OCI-LY1 (cell line): Measurements from ENCODE around the gene AADAT.
"Not testable (repeated sequence)": the region's sequence is repeated elsewhere in the genome, so short reads cannot be mapped to it uniquely, and the experiment has no call there.

Experiments
- H2AFZ ChIP-seq: fragments of 200-600 bp; sonication (generic), shearing (Covaris generic); 2 replicates; pipeline ENCODE4 v1.6.0; 2014; ENCODE audit warnings: antibody characterized with exemption, mild to moderate bottlenecking, low read length
- H3F3A ChIP-seq: fragments of 200-600 bp; sonication (generic), shearing (Covaris generic); 2 replicates; pipeline ENCODE4 v1.6.0; 2014; ENCODE audit warnings: mild to moderate bottlenecking, antibody characterized with exemption, low read length, moderate library complexity; ENCODE audit not compliant: insufficient read depth
- H3K27ac ChIP-seq: fragments of 200-600 bp; sonication (generic); 2 replicates; pipeline ENCODE4 v1.5.1; 2014; ENCODE audit warnings: low read length, mixed run types, mild to moderate bottlenecking, low read depth; ENCODE audit not compliant: poor library complexity, severe bottlenecking
- H3K27me3 ChIP-seq: fragments of 200-600 bp; sonication (generic); 2 replicates; pipeline ENCODE4 v1.6.0; 2014; ENCODE audit warnings: antibody characterized with exemption, mild to moderate bottlenecking, low read length, moderate library complexity; ENCODE audit not compliant: insufficient read depth
- H3K36me3 ChIP-seq: fragments of 200-600 bp; sonication (generic); 2 replicates; pipeline ENCODE4 v1.6.1; 2014; ENCODE audit warnings: mild to moderate bottlenecking, antibody characterized with exemption, low read length, moderate library complexity, mixed read lengths; ENCODE audit not compliant: insufficient read depth
- H3K4me1 ChIP-seq: fragments of 200-600 bp; sonication (generic); 2 replicates; pipeline ENCODE4 v1.5.1; 2014; ENCODE audit warnings: mild to moderate bottlenecking, low read length, moderate library complexity; ENCODE audit not compliant: insufficient read depth, severe bottlenecking
- H3K4me2 ChIP-seq: fragments of 200-600 bp; sonication (generic), shearing (Covaris generic); 2 replicates; pipeline ENCODE4 v1.6.1; 2014; ENCODE audit warnings: low read length
- H3K4me3 ChIP-seq: fragments of 200-600 bp; sonication (generic); 2 replicates; pipeline ENCODE4 v1.5.1; 2014; ENCODE audit warnings: low read length, low read depth, mild to moderate bottlenecking, mixed read lengths; ENCODE audit not compliant: poor library complexity, severe bottlenecking
- H3K79me2 ChIP-seq: fragments of 200-600 bp; shearing (Covaris generic); 2 replicates; pipeline ENCODE4 v1.6.1; 2016; ENCODE audit warnings: mixed run types, low read length, mixed read lengths; ENCODE audit not compliant: insufficient read depth
- H3K9ac ChIP-seq: fragments of 200-600 bp; sonication (generic), shearing (Covaris generic); 2 replicates; pipeline ENCODE4 v1.6.1; 2014; ENCODE audit warnings: mild to moderate bottlenecking, low read length, mixed read lengths
- H3K9me2 ChIP-seq: fragments of 200-600 bp; sonication (generic), shearing (Covaris generic); 2 replicates; pipeline ENCODE4 v1.6.1; 2014; ENCODE audit warnings: low read depth, mild to moderate bottlenecking, low read length, mixed read lengths
- H3K9me3 ChIP-seq: fragments of 200-600 bp; shearing (Covaris generic); 2 replicates; pipeline ENCODE4 v1.6.1; 2014; ENCODE audit warnings: low read length, mixed read lengths
- H4K20me1 ChIP-seq: fragments of 200-600 bp; sonication (generic), shearing (Covaris generic); 2 replicates; pipeline ENCODE4 v1.6.0; 2016; ENCODE audit warnings: mild to moderate bottlenecking, low read length; ENCODE audit not compliant: insufficient read depth
- EZH2 ChIP-seq: fragments of 200-600 bp; sonication (generic), shearing (Covaris generic); IDR thresholded peaks from 2 replicates; pipeline ENCODE4 v1.8.0; 2017; ENCODE audit warnings: borderline replicate concordance, mixed run types, mild to moderate bottlenecking, antibody characterized with exemption, low read length, moderate library complexity, mixed read lengths
- TF ChIP-seq, protein P1 (sequence below): fragments of 200-600 bp; sonication (generic), shearing (Covaris generic); IDR thresholded peaks from 2 replicates; pipeline ENCODE4 v1.5.1; 2017; ENCODE audit warnings: mild to moderate bottlenecking, antibody characterized with exemption, low read length, moderate library complexity, mixed read lengths

Gene AADAT

DNA sequence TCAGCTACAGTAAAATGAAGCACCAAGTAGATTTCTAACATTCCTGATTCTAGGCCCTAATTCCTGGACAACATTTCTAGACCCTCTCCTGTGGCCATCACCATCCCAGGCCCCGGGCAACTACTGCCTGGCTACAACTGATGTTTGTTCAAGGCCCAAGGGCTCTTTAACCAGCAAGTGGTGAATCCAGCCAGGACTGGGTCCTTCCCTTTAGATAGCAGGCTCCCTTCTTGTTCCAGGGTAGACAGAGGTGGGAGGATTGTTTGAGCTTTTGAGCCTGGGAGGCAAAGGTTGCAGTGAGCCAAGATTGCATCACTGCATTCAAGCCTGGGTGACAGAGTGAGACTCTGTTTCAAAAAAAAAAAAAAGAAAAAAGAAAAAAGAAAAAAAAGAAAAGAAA is 12.7 kb upstream of the AADAT start:
- Histone ChIP-seq H3K9me3 (no peaks in the 10 kb centered on the region), H3F3A (no peaks in the 10 kb centered on the region), H3K27me3 (no peaks in the 10 kb centered on the region), H3K79me2 (no peaks in the 10 kb centered on the region), H3K36me3 (no peaks in the 10 kb centered on the region), H2AFZ (no peak overlapping the region), H4K20me1 (no peaks in the 10 kb centered on the region), H3K9ac (no peak overlapping the region), H3K4me1 (no peaks in the 10 kb centered on the region), H3K9me2 (no peaks in the 10 kb centered on the region), H3K27ac (no peak overlapping the region), H3K4me2 (no peak overlapping the region), H3K4me3 (no peak overlapping the region)
- TF ChIP-seq EZH2 = no peak
- TF ChIP-seq, protein P1, sequence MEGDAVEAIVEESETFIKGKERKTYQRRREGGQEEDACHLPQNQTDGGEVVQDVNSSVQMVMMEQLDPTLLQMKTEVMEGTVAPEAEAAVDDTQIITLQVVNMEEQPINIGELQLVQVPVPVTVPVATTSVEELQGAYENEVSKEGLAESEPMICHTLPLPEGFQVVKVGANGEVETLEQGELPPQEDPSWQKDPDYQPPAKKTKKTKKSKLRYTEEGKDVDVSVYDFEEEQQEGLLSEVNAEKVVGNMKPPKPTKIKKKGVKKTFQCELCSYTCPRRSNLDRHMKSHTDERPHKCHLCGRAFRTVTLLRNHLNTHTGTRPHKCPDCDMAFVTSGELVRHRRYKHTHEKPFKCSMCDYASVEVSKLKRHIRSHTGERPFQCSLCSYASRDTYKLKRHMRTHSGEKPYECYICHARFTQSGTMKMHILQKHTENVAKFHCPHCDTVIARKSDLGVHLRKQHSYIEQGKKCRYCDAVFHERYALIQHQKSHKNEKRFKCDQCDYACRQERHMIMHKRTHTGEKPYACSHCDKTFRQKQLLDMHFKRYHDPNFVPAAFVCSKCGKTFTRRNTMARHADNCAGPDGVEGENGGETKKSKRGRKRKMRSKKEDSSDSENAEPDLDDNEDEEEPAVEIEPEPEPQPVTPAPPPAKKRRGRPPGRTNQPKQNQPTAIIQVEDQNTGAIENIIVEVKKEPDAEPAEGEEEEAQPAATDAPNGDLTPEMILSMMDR = no peak

DNA sequence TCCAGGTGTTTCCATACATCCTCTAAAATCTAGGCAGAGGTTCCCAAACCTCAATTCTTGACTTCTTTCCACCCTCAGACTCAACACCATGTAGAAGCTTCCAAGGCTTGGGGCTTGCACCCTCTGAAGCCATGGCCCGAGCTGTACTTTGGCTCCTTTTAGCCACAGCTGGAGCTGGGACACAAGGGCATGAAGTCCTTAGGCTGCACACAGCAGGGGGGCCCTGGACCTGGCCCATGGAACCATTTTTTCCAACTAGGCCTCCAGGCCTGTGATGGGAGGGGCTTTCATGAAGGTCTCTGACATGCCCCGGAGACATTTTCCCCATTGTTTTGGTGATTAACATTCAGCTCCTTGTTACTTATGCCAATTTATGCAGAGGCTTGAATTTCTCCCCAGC is 8.4 kb upstream of the AADAT start:
- not testable (repeated sequence) for H3F3A ChIP-seq, H3K4me1 ChIP-seq, H3K4me2 ChIP-seq, H3K9me3 ChIP-seq, H3K36me3 ChIP-seq, H3K9me2 ChIP-seq, H3K27me3 ChIP-seq, H3K27ac ChIP-seq, H3K79me2 ChIP-seq, H3K4me3 ChIP-seq, H4K20me1 ChIP-seq, H2AFZ ChIP-seq, H3K9ac ChIP-seq

DNA sequence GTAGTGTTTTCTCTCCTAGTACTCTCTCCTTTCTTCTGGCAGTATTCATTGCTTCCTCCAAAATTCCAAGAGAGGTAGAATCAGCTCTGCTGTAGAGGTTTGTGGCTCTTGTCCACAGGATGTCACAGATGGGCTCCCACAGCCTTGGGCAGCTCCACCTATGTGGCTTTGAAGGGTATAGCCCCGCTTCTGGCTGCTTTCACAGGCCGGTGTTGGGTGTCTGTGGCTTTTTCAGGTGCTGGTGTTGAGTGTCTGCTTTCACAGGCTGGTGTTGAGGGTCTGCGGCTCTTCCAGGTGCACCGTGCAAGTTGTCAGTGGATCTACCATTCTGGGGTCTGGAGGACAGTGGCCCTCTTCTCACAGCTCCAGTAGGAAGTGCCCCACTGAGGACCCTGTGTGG is 7.9 kb upstream of the AADAT start:
- Histone ChIP-seq H3K27ac (no peak overlapping the region), H3K4me1 (no peaks in the 10 kb centered on the region), H3F3A (no peaks in the 10 kb centered on the region), H3K9me2 (no peaks in the 10 kb centered on the region), H3K36me3 (no peaks in the 10 kb centered on the region), H3K79me2 (no peaks in the 10 kb centered on the region), H4K20me1 (no peaks in the 10 kb centered on the region), H3K9me3 (no peaks in the 10 kb centered on the region), H3K4me2 (no peak overlapping the region), H3K27me3 (no peaks in the 10 kb centered on the region), H3K4me3 (no peak overlapping the region), H2AFZ (no peak overlapping the region), H3K9ac (no peak overlapping the region)
- TF ChIP-seq EZH2 = no peak
- TF ChIP-seq, protein P1 = no peak

DNA sequence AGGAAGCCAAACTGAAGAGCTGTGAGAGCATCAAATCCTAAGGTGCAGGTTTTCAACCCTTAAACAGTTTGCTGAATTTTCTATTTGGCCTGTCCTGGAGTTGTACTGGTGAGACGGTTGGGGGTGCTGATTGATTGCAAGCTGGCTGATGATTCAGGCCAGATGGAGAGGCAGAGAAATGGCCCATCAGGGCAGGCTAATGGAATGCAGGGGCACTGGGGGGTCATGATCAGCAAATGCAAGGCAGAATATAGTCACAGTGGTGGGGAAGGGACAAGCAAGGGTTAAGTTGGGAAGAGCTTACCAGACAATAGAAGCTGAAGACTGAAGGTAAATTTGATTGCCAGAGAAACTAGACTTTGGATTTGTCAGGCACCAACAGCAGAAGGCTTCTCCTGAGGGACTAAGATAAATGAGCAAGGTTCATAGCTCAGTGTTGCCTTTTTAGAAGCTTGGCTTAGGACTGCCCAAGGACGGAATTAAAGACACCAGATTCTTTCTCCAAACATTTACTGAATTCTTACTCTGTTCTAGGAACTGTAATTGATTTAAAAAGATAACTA is 4.3 kb upstream of the AADAT start:
- Histone ChIP-seq H3K27me3 (no peaks in the 10 kb centered on the region), H4K20me1 (no peaks in the 10 kb centered on the region), H3K9me2 (no peaks in the 10 kb centered on the region), H3K79me2 (no peaks in the 10 kb centered on the region), H3K36me3 (no peaks in the 10 kb centered on the region), H3K4me1 (no peaks in the 10 kb centered on the region), H3K4me2 (no peak overlapping the region), H3F3A (no peaks in the 10 kb centered on the region), H2AFZ (no peak overlapping the region), H3K9me3 (no peaks in the 10 kb centered on the region), H3K4me3 (no peak overlapping the region), H3K27ac (no peak overlapping the region), H3K9ac (no peak overlapping the region)
- TF ChIP-seq, protein P1 = no peak
- TF ChIP-seq EZH2 = no peak
